22Rv1 (cell line): ENCODE results near the gene LGALS14.

Experiments
- H3K27ac ChIP-seq: fragments of 450-650 bp; 2 replicates; pipeline ENCODE4 v1.5.1; 2017
- CTCF ChIP-seq: fragments of 450-650 bp; IDR thresholded peaks from 2 replicates; pipeline ENCODE4 v1.5.1; 2017; ENCODE audit warnings: mild to moderate bottlenecking
- ZFX ChIP-seq: fragments of 450-650 bp; IDR thresholded peaks from 2 replicates; pipeline ENCODE4 v1.6.1; 2017; ENCODE audit warnings: antibody characterized with exemption, borderline replicate concordance

Gene LGALS14

GRCh38 chr19:39725995-39726394 is 21.7 kb downstream of the LGALS14 start:
- H3K27ac ChIP-seq, result no peak overlapping the region
- TF ChIP-seq ZFX (no peak), CTCF (no peak)

DNA sequence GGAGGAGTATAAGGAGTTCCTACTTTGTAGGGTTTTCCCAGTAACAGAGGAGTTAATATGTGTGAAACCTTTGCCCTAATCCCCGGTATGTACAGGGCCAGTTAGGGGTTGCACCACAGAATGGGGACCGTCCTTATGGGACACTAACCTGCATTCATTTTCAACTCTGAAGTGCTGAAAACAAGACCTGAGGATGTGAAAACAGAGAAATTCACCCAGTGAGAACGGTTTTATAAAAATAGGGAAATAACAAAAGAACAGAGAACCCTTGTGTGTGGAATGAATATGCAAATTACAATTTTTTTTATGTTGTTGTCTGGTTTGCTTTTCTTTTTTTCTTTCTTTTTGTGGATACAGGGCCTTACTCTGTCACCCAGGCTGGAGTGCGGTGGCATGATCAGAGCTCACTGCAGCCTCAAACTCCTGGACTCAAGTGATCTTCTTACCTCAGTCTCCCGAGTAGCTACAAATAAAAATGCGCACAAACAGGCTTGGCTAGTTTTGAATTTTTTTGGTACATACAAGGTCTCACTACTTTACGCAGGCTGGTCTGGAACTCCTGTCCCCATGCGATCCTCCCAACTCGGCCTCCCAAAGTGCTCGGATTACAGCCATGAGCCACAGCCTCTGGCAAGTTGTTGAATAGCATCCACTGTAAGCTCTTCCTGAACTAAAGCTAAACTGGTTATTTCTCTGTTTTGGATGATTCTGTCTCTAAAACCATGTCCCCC is 23.0 kb downstream of the LGALS14 start:
- TF ChIP-seq CTCF (no peak), ZFX (no peak)
- no peak overlapping the region for H3K27ac ChIP-seq

DNA sequence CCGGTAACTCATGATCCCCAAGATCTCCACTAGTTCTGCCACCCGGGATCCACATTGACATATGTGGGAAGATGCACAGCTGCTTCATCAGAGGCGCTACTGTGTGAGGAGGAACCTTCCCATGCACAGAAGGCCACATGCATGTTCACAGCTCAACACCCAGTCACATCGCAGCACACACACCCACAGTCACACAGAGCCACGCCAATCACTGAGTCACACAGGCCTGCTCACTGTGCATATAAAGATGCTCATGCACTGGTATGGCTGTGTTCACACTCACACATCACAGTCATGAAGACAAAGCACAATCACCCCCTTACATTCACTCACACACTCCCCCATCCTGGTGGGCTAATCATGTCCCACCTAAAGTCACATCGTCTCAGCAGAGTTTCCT is 23.8 kb downstream of the LGALS14 start:
- TF ChIP-seq CTCF, result no peak
- no peak for TF ChIP-seq ZFX
- H3K27ac ChIP-seq, result no peak overlapping the region

DNA sequence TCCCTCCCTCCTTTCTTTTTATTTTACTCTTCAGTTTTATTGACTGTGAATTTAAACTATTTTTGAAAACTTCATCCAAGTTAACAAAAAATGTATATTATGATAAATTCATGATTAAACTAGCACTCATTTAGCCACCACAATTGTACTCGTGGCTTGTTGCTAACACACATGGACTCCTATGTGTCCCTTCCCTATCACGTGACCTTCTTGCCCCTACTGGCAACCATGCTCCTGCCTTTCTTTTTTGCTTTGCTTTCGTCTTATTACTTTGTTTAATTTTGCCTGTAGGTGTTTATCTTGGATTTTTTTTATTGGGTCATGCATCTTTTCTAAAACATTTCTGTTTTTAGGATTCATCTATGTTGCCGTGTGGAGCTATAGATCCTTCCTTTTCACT is 25.3 kb downstream of the LGALS14 start:
- TF ChIP-seq CTCF (no peak), ZFX (no peak)
- H3K27ac ChIP-seq, result no peak overlapping the region

DNA sequence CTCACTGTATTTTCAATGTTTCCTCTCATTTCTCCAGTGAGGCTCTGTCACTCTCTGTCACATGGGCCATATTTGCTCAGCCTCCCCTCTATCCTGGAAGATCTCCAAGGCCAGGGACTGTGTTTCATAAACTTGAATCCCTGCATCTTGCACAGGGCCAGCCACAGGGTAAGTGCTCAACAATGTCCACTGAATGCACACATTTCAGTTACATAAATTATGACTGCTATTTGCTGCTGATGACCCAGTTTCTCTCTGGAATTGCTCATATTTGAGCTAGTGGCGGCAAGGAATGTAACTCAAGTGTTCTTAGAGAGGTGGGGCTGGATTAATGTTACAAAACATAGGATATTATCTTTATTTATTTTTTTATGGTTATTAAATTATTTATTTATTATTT is 27.4 kb downstream of the LGALS14 start:
- TF ChIP-seq ZFX (no peak), CTCF (no peak)
- no peak overlapping the region for H3K27ac ChIP-seq

DNA sequence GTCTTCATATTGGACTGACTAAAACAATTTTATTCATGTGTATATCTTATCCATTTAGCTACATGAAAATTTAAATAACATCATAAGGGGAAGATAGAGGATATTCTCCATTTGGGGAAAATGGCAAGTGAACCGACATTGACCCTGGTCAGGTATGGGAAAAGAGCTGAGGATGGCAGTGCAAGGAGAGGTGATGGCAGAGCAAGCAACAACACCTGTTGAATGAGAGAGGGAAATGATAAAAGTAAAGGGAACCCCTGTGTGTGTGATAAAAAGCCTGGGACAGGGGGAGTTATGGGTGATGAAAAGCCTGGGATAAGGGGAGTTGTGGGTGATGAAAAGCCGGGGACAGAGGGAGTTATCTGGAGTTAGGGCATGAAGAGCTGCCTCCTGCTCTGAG is 29.6 kb downstream of the LGALS14 start:
- TF ChIP-seq CTCF, result no peak
- TF ChIP-seq ZFX, result no peak
- no peak overlapping the region for H3K27ac ChIP-seq

DNA sequence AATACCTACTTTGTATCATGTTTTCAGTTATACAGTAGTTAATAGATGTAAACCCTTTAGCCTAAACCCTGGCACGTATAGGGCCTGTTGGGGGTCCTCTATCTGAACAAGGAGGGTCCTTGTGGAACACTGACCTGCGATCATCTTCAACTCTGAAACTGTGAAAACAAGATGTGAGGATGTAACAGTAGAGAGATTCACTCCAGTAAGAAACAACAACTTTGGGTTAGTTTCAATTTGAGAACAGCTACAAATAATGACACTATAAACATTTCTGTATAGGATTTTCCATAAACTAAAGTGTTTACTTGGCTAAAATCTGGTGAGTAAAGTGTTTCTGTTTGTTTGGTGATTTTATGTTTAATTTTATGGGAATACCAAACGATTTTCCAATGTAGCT is 31.4 kb downstream of the LGALS14 start:
- no peak for TF ChIP-seq CTCF
- no peak for TF ChIP-seq ZFX
- no peak overlapping the region for H3K27ac ChIP-seq
